GM19240 (cell line): ENCODE measurements around the gene TLCD4.
"Not testable (repeated sequence)": the region's sequence is repeated elsewhere in the genome, so short reads cannot be mapped to it uniquely, and the experiment has no call there.

ENCODE experiments used
- DNase-seq: peaks from one replicate; pipeline ENCODE4 v3.0.0; 2011; ENCODE audit warnings: low spot score; ENCODE audit not compliant: insufficient read length

TLCD4 gene

GRCh38 chr1:95145493-95145892 lies 28.3 kb downstream of the TLCD4 start:
- DNase-seq: no peak

DNA sequence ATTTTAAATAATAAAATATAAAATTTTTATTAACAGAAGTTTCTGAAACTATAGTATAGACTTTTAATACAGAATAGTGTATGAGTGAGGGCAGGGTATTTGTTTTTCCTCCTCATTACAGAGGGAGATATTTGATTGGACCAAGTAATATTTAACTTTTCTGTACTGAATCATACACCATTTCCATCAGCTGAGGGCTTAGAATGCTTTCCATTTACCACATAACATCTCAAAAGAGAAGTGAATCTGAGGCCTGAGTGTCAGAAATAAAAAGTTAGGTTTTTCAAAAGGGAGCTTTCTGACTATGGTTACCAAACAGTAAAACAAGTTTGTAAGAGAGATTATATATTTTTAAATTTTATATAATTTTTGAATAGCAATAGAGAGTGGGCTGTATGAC lies 29.5 kb downstream of the TLCD4 start:
- no peak for DNase-seq

DNA sequence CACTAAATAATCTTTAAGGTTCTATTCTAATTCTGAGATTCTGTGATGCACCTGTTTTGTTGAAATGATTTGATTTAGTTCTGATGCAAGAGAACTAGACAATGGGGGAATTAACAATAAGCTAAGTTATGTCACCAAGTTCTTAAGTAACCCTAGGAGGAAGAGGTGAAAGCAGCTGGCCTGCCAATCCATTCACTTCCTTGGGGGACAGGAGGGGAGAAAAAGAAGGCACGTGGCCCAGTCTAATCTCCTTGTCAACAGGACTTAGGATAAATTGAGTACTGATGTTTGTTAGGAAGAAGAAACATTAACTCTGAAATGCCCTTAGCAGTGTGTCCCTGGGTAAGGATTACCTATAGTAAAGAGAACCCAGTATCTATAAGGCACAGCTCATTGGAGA lies 36.9 kb downstream of the TLCD4 start:
- no peak for DNase-seq

DNA sequence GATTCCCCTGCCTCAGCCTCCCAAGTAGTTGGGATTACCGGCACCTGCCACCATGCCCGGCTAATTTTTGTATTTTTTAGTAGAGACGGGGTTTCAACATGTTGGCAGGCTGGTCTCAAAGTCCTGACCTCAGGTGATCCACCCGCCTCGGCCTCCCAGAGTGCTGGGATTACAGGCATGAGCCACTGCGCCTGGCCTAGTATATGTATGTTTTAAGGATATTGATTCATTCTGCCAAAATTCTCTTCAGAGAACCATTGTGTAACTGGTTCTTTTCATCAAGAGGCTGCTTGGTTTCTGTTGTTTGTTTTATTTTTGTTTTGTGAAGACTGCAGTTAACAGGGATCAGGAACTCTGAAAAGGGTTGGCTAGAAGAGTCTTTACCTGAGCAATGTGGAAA lies 48.4 kb downstream of the TLCD4 start:
- not testable (repeated sequence) for DNase-seq
